LNCAP (cell line): Measurements from ENCODE around the gene NCAPG2.

Experiments used
- TF ChIP-seq, protein P1 (sequence below): fragments of 450-650 bp; IDR thresholded peaks from 2 replicates; pipeline ENCODE4 v1.5.1; 2017; ENCODE audit warnings: mild to moderate bottlenecking

NCAPG2 gene, protein sequence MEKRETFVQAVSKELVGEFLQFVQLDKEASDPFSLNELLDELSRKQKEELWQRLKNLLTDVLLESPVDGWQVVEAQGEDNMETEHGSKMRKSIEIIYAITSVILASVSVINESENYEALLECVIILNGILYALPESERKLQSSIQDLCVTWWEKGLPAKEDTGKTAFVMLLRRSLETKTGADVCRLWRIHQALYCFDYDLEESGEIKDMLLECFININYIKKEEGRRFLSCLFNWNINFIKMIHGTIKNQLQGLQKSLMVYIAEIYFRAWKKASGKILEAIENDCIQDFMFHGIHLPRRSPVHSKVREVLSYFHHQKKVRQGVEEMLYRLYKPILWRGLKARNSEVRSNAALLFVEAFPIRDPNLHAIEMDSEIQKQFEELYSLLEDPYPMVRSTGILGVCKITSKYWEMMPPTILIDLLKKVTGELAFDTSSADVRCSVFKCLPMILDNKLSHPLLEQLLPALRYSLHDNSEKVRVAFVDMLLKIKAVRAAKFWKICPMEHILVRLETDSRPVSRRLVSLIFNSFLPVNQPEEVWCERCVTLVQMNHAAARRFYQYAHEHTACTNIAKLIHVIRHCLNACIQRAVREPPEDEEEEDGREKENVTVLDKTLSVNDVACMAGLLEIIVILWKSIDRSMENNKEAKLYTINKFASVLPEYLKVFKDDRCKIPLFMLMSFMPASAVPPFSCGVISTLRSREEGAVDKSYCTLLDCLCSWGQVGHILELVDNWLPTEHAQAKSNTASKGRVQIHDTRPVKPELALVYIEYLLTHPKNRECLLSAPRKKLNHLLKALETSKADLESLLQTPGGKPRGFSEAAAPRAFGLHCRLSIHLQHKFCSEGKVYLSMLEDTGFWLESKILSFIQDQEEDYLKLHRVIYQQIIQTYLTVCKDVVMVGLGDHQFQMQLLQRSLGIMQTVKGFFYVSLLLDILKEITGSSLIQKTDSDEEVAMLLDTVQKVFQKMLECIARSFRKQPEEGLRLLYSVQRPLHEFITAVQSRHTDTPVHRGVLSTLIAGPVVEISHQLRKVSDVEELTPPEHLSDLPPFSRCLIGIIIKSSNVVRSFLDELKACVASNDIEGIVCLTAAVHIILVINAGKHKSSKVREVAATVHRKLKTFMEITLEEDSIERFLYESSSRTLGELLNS

DNA sequence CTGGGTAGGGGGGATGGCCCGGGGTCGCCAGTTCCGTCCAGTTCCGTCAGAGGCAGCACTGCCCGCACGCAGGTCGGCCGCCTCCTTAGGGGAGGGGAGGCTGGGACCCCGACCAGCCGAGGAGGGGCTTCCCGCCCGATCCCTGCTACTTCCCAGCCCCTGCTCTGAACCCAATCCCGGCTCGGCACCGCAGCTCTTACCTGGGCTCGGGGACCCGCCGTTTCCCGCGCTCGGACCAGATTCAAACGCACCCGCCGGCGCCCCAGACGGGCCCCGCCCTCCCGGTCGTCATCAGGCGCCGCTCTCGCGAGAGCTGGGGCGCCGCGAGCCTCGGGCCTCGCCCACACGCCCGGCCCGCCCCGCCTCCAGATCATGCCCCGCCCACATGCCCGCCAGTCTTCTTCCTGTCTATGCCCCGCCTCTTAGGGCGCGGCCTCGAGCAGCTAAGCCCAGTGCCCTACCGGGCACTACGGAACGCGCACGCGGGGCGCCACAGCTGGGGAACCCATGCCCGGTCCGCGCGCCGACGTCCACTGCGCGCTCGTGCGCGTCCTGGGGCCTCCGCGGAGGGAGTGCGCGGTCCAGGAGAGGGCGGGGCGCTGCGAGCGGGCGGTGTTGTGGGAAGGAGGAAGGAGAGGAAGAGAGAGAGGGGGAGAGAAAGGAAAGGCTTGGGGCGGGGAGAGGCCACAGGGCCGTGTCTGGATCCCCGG lies at the start of gene NCAPG2:
NCAPG2 (minus strand) TSS at position 281 of the 710 bp plus-strand sequence. CDS start 2,905 bp downstream, outside the sequence.
- TF ChIP-seq, protein P1, sequence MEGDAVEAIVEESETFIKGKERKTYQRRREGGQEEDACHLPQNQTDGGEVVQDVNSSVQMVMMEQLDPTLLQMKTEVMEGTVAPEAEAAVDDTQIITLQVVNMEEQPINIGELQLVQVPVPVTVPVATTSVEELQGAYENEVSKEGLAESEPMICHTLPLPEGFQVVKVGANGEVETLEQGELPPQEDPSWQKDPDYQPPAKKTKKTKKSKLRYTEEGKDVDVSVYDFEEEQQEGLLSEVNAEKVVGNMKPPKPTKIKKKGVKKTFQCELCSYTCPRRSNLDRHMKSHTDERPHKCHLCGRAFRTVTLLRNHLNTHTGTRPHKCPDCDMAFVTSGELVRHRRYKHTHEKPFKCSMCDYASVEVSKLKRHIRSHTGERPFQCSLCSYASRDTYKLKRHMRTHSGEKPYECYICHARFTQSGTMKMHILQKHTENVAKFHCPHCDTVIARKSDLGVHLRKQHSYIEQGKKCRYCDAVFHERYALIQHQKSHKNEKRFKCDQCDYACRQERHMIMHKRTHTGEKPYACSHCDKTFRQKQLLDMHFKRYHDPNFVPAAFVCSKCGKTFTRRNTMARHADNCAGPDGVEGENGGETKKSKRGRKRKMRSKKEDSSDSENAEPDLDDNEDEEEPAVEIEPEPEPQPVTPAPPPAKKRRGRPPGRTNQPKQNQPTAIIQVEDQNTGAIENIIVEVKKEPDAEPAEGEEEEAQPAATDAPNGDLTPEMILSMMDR: no peak

DNA sequence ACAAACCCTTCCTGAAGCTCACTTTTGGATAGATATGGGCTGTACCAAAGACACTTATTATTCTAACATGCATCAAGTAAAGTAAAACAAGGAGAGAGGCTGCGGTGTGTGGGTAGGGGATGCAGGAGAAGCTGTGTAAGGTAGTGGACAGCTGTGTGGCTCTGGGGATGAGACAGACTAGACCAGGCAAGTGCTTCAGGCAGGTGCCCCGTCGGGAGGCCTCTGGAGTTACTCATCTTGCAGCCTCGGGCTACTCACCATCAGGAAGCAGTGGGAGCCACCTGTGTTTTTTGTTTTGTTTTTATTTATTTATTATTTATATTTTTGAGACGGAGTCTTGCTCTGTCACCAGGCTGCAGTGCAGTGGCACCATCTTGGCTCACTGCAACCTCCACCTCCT lies 49.3 kb upstream of the NCAPG2 start:
- TF ChIP-seq, protein P1: no peak

DNA sequence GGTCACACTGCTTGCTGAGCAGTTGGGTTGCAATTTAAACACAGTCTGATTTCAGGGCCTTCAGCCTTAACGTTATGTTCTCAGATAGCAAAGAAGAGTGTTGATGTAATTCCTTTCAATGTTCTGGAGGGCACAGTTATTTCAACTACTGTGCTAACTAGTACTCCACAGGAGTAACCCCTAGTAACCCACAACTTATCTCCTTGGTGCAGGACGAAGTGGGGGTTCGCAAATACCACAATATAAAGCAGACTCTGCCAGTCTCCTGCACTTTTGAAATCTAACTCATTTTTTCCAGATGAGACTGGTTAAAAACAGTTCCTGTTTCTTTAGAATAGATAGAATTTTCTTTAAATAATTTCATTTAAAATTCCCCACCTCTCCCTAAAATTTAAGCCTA lies 47.1 kb upstream of the NCAPG2 start:
- TF ChIP-seq, protein P1: no peak

DNA sequence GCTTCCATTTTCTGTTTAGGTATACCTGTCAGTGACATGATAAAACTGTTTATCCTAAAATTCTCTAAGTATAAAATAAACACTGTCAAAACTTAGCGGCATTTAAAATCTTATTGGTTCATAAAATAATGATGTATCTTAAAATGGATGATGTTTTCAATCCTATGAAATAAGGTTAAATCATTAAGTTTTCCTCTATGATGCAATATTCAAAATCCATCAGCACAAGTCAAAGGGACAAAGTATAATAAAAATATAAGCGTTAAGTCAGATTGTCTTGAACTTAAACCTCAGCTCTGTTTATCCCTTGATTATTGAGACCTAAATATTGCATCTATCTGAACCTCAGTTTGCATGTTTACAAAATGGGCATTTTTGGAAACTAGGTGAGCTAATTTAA lies 46.6 kb upstream of the NCAPG2 start:
- TF ChIP-seq, protein P1: no peak

DNA sequence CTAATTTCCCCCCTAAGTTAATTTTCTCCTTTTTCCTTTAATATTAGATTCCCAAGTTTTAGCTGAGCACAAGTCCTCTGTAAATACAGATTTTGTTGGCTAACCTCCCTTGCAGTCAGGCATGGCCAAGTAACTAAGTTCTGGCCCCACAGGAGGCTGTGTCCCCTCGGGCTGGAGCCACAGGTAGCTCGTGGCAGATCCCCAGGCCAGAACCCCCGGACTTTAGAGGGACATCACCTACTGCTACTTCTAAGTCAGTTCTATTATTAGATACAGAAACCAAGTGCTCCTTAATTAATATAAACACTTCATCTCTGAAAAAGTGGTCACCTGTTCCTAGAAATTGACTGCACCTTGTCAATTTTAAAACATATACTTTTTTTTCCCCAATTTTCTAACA lies 46.1 kb upstream of the NCAPG2 start:
- TF ChIP-seq, protein P1: no peak

DNA sequence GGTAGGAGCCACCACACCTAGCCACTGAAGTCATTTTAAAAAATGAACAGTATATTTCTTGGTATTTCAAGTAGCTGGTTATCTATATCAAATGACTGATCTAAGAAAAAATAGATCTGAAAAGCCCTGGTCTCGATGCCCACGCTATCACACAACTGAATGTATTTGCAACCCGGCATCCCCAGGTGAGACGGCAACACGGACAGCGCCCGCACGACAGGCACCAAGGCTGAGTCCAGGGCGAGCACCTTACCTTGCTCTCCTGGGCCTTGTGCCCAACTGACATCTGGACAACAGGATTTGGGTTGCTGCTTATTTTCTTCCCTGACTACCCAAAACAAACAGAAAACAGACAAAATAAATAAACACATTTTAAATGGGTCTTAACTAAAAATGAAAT lies 44.8 kb upstream of the NCAPG2 start:
- TF ChIP-seq, protein P1: no peak

DNA sequence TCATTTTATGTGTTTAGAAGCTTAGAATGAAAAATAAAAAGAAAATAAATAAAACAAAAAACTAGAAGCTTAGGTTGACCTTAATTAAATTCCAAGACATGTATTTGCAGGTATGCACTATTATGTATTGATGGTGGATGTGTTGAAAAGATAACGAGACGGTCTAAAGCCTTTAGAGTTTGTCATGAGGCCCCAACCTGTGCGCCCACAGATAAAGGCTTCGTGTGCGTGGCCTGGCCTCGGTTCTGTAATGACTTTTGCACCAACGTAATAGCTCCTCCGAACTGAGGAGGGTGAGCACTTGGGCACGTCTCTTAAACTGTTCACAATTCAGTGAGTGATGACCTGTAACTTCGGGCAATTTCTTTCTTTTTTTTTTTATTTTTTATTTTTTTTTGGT lies 43.7 kb upstream of the NCAPG2 start:
- TF ChIP-seq, protein P1: no peak
